Mucosa of stomach (tissue), 1 donor: ENCODE data around the gene MOBP.
"Not testable (repeated sequence)": the region's sequence is repeated elsewhere in the genome, so short reads cannot be mapped to it uniquely, and the experiment has no call there.

Experiments
- H3K27me3 ChIP-seq: one replicate; pipeline ENCODE4 v1.7.0; 2013; ENCODE audit warnings: mild to moderate bottlenecking, low read length; ENCODE audit not compliant: control insufficient read depth, insufficient read depth
- H3K36me3 ChIP-seq: one replicate; pipeline ENCODE4 v1.7.0; 2013; ENCODE audit warnings: low read length; ENCODE audit not compliant: control insufficient read depth, insufficient read depth
- H3K4me1 ChIP-seq: one replicate; pipeline ENCODE4 v1.7.0; 2013; ENCODE audit warnings: mild to moderate bottlenecking, low read length; ENCODE audit not compliant: control insufficient read depth, insufficient read depth
- H3K4me3 ChIP-seq: one replicate; pipeline ENCODE4 v1.7.0; 2013; ENCODE audit warnings: low read length
- H3K9ac ChIP-seq: one replicate; pipeline ENCODE4 v1.7.0; 2013; ENCODE audit warnings: mild to moderate bottlenecking, low read length, moderate library complexity
- H3K9me3 ChIP-seq: one replicate; pipeline ENCODE4 v1.7.0; 2013; ENCODE audit warnings: mild to moderate bottlenecking, low read length, moderate library complexity; ENCODE audit not compliant: control insufficient read depth
- donor health status: Pancreatic carcinoma.

MOBP gene

GRCh38 chr3:39435006-39435748 lies 32.3 kb upstream of the MOBP start:
- Histone ChIP-seq H3K27me3 (no peaks in the 10 kb centered on the region), H3K9ac (no peak overlapping the region), H3K4me3 (no peak overlapping the region), H3K4me1 (peaks cover 5% of the 10 kb centered on the region), H3K36me3 (no peaks in the 10 kb centered on the region), H3K9me3 (no peaks in the 10 kb centered on the region)

GRCh38 chr3:39438880-39439279 lies 28.6 kb upstream of the MOBP start:
- Histone ChIP-seq H3K9me3 (no peaks in the 10 kb centered on the region), H3K9ac (no peak overlapping the region), H3K4me1 (no peaks in the 10 kb centered on the region), H3K27me3 (no peaks in the 10 kb centered on the region), H3K4me3 (no peak overlapping the region), H3K36me3 (no peaks in the 10 kb centered on the region)

- no peak overlapping the region for H3K4me3 ChIP-seq
- H3K27me3 ChIP-seq = no peaks in the 10 kb centered on the region
- no peaks in the 10 kb centered on the region for H3K9me3 ChIP-seq
- no peaks in the 10 kb centered on the region for H3K36me3 ChIP-seq
- no peak overlapping the region for H3K9ac ChIP-seq
- no peaks in the 10 kb centered on the region for H3K4me1 ChIP-seq
Observed at GRCh38 chr3:39440316-39440715, 27.2 kb upstream of the MOBP start.

GRCh38 chr3:39443530-39443929 lies 23.9 kb upstream of the MOBP start:
- no peaks in the 10 kb centered on the region for H3K36me3 ChIP-seq

GRCh38 chr3:39445927-39446326 lies 21.6 kb upstream of the MOBP start:
- Histone ChIP-seq H3K4me1 (no peaks in the 10 kb centered on the region), H3K4me3 (no peak overlapping the region), H3K9ac (no peak overlapping the region), H3K36me3 (no peaks in the 10 kb centered on the region), H3K9me3 (no peaks in the 10 kb centered on the region), H3K27me3 (no peaks in the 10 kb centered on the region)

More at GRCh38 chr3:39443530-39443929, 23.9 kb upstream of the MOBP start:
- Histone ChIP-seq H3K9ac (no peak overlapping the region), H3K4me1 (no peaks in the 10 kb centered on the region), H3K27me3 (no peaks in the 10 kb centered on the region), H3K9me3 (no peaks in the 10 kb centered on the region), H3K4me3 (no peak overlapping the region)

GRCh38 chr3:39446444-39446843 lies 21.0 kb upstream of the MOBP start:
- no peaks in the 10 kb centered on the region for H3K9me3 ChIP-seq
- no peak overlapping the region for H3K4me3 ChIP-seq
- H3K9ac ChIP-seq = no peak overlapping the region
- H3K27me3 ChIP-seq = no peaks in the 10 kb centered on the region
- no peaks in the 10 kb centered on the region for H3K4me1 ChIP-seq
- no peaks in the 10 kb centered on the region for H3K36me3 ChIP-seq

GRCh38 chr3:39447637-39448483 lies 19.6 kb upstream of the MOBP start:
- Histone ChIP-seq H3K36me3 (no peaks in the 10 kb centered on the region), H3K4me3 (no peak overlapping the region), H3K9me3 (no peaks in the 10 kb centered on the region), H3K4me1 (no peaks in the 10 kb centered on the region), H3K9ac (no peak overlapping the region), H3K27me3 (no peaks in the 10 kb centered on the region)

GRCh38 chr3:39448506-39449233 lies 18.8 kb upstream of the MOBP start:
- Histone ChIP-seq H3K4me3 (no peak overlapping the region), H3K27me3 (no peaks in the 10 kb centered on the region), H3K9ac (no peak overlapping the region), H3K36me3 (no peaks in the 10 kb centered on the region), H3K9me3 (no peaks in the 10 kb centered on the region), H3K4me1 (no peaks in the 10 kb centered on the region)

- no peaks in the 10 kb centered on the region for H3K36me3 ChIP-seq
- no peak overlapping the region for H3K4me3 ChIP-seq
- no peaks in the 10 kb centered on the region for H3K9me3 ChIP-seq
- no peak overlapping the region for H3K9ac ChIP-seq
- peaks cover 3% of the 10 kb centered on the region for H3K27me3 ChIP-seq
- H3K4me1 ChIP-seq = no peaks in the 10 kb centered on the region
Observed at GRCh38 chr3:39449796-39450195, 17.7 kb upstream of the MOBP start.

- Histone ChIP-seq H3K4me1 (no peaks in the 10 kb centered on the region), H3K27me3 (peaks cover 3% of the 10 kb centered on the region), H3K9me3 (no peaks in the 10 kb centered on the region), H3K9ac (no peak overlapping the region), H3K4me3 (no peak overlapping the region), H3K36me3 (no peaks in the 10 kb centered on the region)
Observed at GRCh38 chr3:39453134-39453533, 14.3 kb upstream of the MOBP start.

GRCh38 chr3:39453872-39454271 lies 13.6 kb upstream of the MOBP start:
- not testable (repeated sequence) for H3K9me3 ChIP-seq, H3K4me1 ChIP-seq, H3K27me3 ChIP-seq, H3K9ac ChIP-seq, H3K36me3 ChIP-seq, H3K4me3 ChIP-seq
